Panc1 (cell line): Measurements from ENCODE around the gene MACC1.

ENCODE experiments used
- CTCF ChIP-seq: fragments of 450-650 bp; IDR thresholded peaks from 2 replicates; pipeline ENCODE4 v1.5.1; 2017; ENCODE audit warnings: mild to moderate bottlenecking
- POLR2AphosphoS5 ChIP-seq: IDR thresholded peaks from 2 replicates; pipeline ENCODE4 v1.6.1; 2012; ENCODE audit warnings: mild to moderate bottlenecking, low read depth, low read length, moderate library complexity
- SIN3A ChIP-seq: IDR thresholded peaks from 2 replicates; pipeline ENCODE4 v1.6.1; 2012; ENCODE audit warnings: low read depth, mild to moderate bottlenecking, low read length, moderate library complexity, borderline replicate concordance; ENCODE audit not compliant: insufficient read depth
- TCF7L2 ChIP-seq: IDR thresholded peaks from 2 replicates; pipeline ENCODE4 v1.6.1; 2011; ENCODE audit warnings: mild to moderate bottlenecking, low read depth, low read length, inconsistent platforms

DNA sequence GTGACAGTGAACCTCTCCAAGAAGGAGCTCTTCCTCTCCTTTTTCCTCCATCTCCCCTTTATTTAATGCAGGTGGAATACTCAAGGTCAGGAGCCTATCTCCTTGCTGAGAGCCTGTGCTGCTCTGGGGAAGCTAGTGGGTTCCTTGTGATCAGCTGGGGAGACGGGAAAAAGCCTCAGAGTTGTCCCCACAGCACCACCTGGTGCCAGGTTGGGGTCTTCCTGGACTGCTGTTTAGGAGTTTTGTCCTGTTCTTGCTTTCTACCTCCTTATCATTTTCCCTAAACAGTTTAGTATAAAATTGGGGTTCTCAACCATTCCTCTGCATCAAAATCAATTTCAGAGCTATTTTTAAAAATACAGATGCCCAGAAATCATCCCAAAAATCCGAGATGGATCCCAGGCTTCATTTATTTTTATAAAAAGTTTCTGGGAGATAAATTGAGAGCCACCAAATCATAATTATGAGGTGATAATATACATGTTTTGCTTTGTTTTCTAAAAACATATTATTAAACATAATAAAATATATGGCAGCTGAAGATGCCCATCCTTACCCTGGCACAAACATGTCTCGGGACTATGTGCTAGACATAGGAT is 44.3 kb downstream of the MACC1 start:
- TF ChIP-seq CTCF (peak; percentile 76), SIN3A (no peak), POLR2AphosphoS5 (no peak), TCF7L2 (no peak)
